ENCODE data around the gene ATAD2B.
"Not testable (repeated sequence)": the region's sequence is repeated elsewhere in the genome, so short reads cannot be mapped to it uniquely, and the experiment has no call there.

ATAD2B gene

GRCh38 chr2:23789012-23789411 is 137.9 kb downstream of the ATAD2B start:
- no peak for DNase-seq (ENCODE audit: low spot score)

DNA sequence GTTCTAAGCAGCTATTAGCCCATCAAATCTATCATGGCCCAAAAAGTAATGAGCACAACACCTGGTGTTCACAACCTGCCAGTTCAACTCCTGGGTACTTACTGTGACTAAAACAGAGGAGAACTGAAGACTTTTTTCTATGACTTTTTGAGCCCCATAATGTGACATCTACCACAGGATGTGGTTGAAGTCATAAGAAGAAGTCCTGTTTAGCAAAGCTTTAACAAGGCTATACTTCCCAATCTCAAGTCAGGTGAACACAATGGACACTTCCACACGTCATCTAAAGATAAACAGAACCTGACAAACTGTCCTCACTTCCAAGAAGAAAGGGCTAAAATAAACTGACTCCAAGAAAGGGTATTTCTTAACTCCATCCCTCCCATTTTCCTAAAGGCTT is 138.8 kb downstream of the ATAD2B start:
- DNase-seq (ENCODE audit: low spot score), result no peak

GRCh38 chr2:23784971-23785370 is 142.0 kb downstream of the ATAD2B start:
- DNase-seq (ENCODE audit: low spot score), result no peak

DNA sequence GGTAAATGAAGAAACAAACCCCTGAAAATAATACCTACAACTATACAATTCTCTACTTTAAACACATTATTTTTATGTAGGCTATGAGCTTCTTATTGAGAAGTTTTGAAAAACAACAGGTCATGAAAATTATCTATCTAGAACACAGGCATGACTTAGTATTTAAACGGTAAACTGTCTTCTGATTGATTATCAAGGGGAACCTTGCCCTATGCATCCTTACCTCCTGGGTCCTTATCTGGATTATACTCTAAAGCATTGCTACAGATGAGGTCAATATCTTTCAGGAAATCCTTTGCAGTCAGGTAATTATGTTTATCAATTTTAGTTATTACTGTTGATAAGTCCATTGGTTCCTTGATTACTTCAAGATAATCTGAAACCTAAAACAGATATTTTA is 144.3 kb downstream of the ATAD2B start:
- no peak for DNase-seq (ENCODE audit: low spot score)

DNA sequence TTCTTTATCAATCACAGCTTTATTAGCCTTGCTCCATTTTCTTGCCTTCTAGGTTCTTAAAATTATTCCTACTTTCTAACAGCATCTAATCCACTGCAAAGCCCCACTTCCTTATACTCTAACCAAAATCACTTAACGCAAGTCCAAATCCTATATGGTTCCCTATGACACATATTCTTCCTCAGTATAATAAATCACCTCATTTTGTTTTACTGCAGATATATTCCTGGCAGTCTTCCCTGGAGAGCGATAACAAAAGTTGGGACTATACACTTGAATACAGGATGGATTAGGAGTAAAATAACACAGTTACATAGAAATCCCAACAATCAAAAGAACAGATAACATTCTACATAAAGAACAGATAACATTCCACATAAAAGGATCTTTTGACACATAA is 144.8 kb downstream of the ATAD2B start:
- no peak for DNase-seq (ENCODE audit: low spot score)

DNA sequence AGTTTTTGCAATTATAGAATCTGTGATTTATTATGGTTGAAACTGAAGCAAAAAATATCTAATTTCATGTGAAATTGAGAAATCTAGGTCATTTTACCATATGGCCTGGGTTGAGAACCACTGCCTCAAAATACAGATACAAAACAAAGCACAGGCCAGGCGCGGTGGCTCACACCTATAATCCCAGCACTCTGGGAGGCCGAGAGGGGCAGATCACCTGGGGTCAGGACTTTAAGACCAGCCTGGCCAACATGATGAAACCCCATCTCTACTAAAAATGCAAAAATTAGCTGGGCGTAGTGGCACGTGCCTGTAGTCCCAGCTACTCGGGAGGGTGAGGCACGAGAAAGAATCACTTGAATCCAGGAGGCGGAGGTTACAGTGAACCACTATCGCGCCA is 146.5 kb downstream of the ATAD2B start:
- DNase-seq (ENCODE audit: low spot score), result not testable (repeated sequence)

DNA sequence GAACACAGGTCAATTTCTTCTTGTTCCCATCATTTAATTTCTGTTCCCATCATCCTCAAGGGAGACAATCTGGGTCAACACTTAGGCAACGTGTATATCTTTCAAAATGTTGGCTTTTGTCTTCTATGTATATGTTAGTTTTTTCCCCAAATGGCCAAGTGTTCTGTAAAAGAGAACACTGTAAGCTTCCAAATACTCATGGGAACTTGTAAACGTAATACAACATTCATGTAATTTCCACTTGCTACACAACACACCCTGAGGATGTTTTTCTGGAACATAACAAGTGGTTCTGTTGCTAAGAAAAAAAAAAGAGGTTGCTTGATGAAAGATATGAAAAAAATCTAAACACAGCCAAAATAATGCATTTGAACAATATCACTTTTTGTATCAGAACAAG is 149.1 kb downstream of the ATAD2B start:
- no peak for DNase-seq (ENCODE audit: low spot score)

DNA sequence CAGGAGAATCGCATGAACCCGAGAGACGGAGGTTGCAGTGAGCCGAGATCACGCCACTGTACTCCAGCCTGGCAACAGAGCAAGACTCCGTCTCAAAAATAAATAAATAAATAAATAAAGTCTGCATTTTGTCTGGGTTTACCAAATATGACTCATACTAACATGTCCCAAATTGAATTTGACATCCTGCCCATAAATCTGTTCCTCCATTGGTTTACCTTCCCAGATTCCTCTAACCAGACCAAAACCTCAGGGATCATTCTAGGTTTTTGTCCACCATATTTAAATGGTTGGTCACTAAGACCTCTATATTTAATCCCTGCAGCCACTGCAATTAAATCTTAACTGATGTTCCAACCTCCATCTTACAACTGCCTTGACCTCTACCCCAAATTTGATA is 150.9 kb downstream of the ATAD2B start:
- DNase-seq (ENCODE audit: low spot score), result no peak

- DNase-seq (ENCODE audit: low spot score), result no peak
These were observed 154.2 kb downstream of the ATAD2B start for GRCh38 chr2:23772684-23773083.

- DNase-seq (ENCODE audit: low spot score), result no peak
These were observed 154.9 kb downstream of the ATAD2B start for GRCh38 chr2:23772056-23772455.

DNA sequence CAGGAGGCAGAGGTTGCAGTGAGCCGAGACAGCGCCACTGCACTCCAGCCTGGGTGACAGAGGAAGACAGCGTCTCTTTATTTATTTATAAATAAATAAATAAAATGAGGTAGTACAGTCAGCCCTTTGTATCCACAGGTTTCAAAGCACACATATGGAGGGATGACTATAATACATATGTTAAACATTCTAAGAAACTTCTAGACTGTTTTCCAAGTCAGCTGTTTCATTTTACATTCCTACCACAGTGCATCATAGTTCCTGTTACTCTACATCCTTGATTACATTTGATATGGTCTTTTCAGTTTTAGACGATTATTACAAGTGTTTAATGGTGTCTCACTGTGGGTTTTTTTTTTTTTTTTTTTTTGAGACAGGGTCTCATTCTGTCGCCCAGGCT is 157.6 kb downstream of the ATAD2B start:
- DNase-seq (ENCODE audit: low spot score), result no peak

GRCh38 chr2:23767876-23768621 is 158.9 kb downstream of the ATAD2B start:
- no peak for DNase-seq (ENCODE audit: low spot score)

DNA sequence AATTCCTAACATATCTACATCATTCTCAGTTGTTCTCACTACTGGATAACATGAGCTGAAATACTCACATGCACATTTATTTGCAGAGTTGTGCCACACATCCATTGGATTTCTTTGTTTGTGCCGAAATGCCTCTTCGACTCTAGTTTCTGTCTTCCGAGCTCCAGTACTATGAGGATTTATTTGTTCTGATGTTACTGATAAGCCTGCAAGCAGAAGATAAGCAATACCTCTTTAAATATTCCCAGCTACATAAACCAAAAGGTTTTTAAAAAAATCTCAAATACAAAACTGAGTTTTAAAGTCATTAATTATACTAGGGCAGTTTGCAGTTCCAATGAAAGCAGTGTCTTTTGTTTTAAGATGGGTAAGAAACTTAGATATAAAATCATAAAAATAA is 164.8 kb downstream of the ATAD2B start:
- DNase-seq (ENCODE audit: low spot score), result no peak

DNA sequence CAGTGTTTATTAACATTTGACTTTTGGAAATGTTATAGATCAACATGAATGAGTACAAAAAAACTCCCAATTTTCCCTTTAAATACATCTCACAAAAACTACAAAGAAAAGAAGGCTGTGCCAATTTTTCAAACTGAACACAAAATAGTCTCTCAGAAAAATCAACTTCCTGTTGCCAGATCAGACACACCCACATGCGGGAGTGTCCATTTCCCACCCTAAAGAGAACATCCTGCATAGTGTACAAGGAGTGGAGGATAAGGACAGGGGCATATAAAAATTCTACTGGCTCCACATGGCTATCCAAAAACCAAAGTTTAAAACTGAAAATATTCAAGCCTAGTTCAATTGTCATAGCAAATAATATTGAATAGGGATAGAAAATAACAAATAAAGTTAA is 165.3 kb downstream of the ATAD2B start:
- no peak for DNase-seq (ENCODE audit: low spot score)

GRCh38 chr2:23760736-23761135 is 166.2 kb downstream of the ATAD2B start:
- DNase-seq (ENCODE audit: low spot score), result peak; percentile 6

- no peak for DNase-seq (ENCODE audit: low spot score)
These were observed 169.1 kb downstream of the ATAD2B start for GRCh38 chr2:23757686-23758433.

DNA sequence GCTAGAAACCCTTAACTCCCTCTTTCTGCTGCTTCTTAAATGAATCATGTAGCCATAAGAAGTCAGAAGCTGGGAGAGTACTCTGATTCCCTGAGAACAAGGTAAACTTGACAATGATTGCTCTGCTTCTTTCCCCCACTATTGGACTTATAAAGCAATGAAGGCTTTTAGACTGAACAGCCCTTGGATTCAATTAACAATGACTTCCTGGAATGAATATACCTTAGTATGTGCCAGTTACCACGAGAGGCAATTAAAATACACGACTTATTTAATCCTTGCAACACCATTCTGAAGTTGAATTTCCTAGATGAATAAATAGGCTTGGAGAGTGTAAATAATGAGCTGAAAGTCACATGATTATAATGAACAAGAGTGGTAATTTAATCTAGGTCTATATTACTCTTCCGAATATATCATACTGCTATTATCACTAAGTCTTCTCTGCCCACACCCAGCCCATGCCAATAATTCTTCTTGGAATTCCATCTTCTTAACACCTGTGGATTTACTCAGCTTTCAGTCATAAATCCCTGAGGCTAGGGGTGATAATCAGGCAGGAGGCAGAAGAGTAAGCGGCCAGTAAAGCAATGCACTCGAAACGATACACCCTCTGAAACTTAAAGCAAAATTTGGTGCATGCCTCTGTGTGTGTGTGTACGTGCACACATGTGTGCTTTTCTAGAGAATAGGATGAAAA is 170.2 kb downstream of the ATAD2B start:
- no peak for DNase-seq (ENCODE audit: low spot score)

- DNase-seq (ENCODE audit: low spot score), result no peak
These were observed 172.0 kb downstream of the ATAD2B start for GRCh38 chr2:23754970-23755369.

- DNase-seq (ENCODE audit: low spot score), result no peak
These were observed 173.5 kb downstream of the ATAD2B start for GRCh38 chr2:23753291-23754010.

GRCh38 chr2:23751747-23752265 is 175.1 kb downstream of the ATAD2B start:
- DNase-seq (ENCODE audit: low spot score), result no peak

DNA sequence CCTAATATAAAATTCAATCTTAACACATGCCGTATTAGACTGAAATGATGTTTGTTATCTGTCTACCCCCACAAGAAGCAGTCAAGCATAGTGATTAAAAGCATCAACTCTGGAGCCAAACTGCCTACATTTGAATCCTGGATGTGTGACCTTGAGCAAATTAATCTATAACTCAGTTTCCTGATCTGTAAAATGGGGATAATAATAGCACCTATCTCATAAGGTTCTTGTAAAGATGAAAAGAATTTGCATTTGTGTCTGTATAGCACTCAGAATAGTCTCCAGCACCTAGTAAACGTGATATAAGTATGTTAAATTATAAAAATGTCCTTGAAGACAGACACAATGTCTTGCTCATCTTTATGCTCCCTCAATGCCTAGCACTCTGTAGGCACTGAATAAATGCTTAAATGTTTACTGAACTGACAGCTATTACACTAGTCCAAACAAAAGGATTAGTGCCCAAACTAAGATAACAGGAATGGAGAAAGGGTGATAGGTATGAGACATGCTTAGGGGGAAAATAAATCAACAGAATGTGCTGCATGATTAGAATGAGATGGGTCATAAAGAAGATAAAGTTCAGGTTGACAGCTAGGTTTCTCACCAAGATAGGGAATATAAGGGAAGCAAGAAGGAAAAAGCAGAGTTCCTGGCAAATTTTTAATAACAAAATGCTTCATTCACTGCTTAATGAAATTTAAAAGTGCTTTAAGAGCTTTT is 180.6 kb downstream of the ATAD2B start:
- no peak for DNase-seq (ENCODE audit: low spot score)

DNA sequence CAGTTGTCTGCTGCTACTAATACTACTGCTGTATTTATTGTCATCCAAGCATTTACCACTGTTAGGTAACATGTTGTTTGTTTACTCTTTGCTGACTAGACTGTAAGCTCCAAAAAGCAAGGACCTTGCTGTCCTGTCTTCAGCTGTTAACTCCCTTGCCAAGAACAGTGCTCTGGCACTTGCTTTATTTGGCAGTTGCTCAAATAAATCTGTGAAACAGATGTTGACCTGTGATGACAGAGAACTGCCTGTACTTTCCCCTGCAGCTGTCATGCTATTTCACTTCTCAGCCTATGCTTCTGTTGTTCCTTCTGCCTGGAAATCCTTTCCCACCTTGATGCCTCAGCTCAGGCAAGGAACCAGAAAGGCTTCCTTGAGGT is 181.2 kb downstream of the ATAD2B start:
- DNase-seq (ENCODE audit: low spot score), result no peak
